ENCODE data around the gene EMX1. TPM values are rescaled to one million over a fixed set of nuclear protein-coding genes. Genes with fewer than 3 reads are reported as not detected.

EMX1 gene
- total RNA-seq, 1 experiment from 2014 or later = 0.72 TPM

DNA sequence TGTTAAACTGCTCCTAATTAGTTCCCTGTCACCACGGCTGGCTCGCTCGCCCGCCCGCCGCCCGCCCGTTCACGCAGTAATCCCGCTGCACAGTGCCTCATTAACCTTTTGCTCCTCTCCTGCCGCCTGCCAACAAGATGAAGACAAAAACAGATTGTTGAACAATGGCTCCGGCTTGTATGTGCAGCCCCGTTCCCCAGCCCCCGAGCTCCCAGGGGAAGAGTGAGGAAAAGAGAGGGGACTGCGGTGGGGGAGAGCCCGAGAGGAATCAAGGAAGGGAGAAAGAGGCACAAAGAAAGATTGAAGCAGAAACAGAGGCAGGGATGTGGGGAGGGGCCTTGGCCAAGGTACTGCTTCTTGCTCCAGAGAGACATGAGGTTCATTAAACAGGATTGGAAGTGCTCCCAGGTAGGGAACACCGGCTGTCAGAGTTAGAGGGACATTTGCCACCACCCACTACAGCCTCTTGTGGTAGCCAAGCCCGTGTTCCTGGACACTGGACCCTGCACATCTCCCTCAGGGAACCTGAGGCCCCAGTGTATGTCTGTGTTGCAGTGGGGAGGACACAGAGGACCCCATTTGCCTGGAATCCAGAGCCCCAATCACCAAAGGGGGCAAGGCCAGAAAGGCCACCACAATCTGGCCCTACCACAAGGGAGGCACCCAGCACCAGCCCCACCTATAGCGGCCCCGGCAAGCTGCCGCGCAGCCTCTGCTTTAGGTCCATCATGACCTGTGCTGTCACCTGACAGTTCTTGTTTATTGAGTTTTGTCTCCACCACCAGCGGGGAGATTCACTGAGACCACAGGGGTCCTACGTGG lies 38.1 kb downstream of the EMX1 start:
- no peak overlapping the region for H3K18ac ChIP-seq (ENCODE audit: insufficient read length, low read depth, low read length)
- no peak overlapping the region for H3T11ph ChIP-seq (ENCODE audit: low read length)
- H2BK5ac ChIP-seq (ENCODE audit: insufficient read length, low read length) = no peak overlapping the region
- H3K79me2 ChIP-seq (ENCODE audit: insufficient read depth, low read length) = no peaks in the 10 kb centered on the region
- peaks cover 37 to 39% of the 10 kb centered on the region in 2 experiments for H3K4me1 Mint-ChIP-seq
- H3K56ac ChIP-seq (ENCODE audit: insufficient read length, low read depth, low read length) = no peak overlapping the region
- H3K9me3 Mint-ChIP-seq = no peaks in the 10 kb centered on the region
- H4K20me1 ChIP-seq (ENCODE audit: control insufficient read depth, insufficient read depth, insufficient read length) = no peaks in the 10 kb centered on the region
- no peak overlapping the region for H2BK12ac ChIP-seq (ENCODE audit: insufficient read length, low read depth, low read length)
- H3K4ac ChIP-seq (ENCODE audit: low read depth, low read length) = no peak overlapping the region
- no peak for DNase-seq
- peak overlapping the region in 1 of 3 experiments; percentile 74; a peak in 3 of 7 replicates for H3K27ac Mint-ChIP-seq
- no peaks in the 10 kb centered on the region for H3K23me2 ChIP-seq (ENCODE audit: insufficient read length, low read depth, low read length, poor library complexity, severe bottlenecking)
- no peak overlapping the region for H4K8ac ChIP-seq (replicated peaks; ENCODE audit: insufficient read length, low read depth, low read length)
- H2BK20ac ChIP-seq (ENCODE audit: low read depth, low read length, poor library complexity, severe bottlenecking) = no peak overlapping the region
- H3K27me3 Mint-ChIP-seq (ENCODE audit: low read depth) = peaks cover 2% of the 10 kb centered on the region
- no peak overlapping the region for H3K4me2 ChIP-seq (ENCODE audit: insufficient read depth, insufficient read length, low read length)
- H3K4me3 Mint-ChIP-seq = no peak overlapping the region; a peak in 1 of 5 replicates
- H3K27me3 ChIP-seq (ENCODE audit: insufficient read depth, low read length) = no peaks in the 10 kb centered on the region
- H3K14ac ChIP-seq (ENCODE audit: insufficient read depth, low read length) = no peak overlapping the region; the same call in 1 of the 2 replicates
- H3K9ac ChIP-seq (ENCODE audit: extremely low read depth, insufficient read length, low read length) = no peak overlapping the region
- H2BK120ac ChIP-seq (ENCODE audit: low read depth, low read length, poor library complexity, severe bottlenecking) = no peak overlapping the region
- peaks cover 10 to 15% (median 11%) of the 10 kb centered on the region in 3 experiments; a peak in 5 of 7 replicates for H3K36me3 Mint-ChIP-seq (ENCODE audit: insufficient read depth in 1 of 3, low read depth in 3 of 3)
- no peak overlapping the region for H3K27ac ChIP-seq (ENCODE audit: insufficient read length, low read depth, low read length)
- H3K79me1 ChIP-seq (ENCODE audit: insufficient read depth, low read depth, low read length, poor library complexity, severe bottlenecking) = no peaks in the 10 kb centered on the region
- TF ChIP-seq, protein P1, sequence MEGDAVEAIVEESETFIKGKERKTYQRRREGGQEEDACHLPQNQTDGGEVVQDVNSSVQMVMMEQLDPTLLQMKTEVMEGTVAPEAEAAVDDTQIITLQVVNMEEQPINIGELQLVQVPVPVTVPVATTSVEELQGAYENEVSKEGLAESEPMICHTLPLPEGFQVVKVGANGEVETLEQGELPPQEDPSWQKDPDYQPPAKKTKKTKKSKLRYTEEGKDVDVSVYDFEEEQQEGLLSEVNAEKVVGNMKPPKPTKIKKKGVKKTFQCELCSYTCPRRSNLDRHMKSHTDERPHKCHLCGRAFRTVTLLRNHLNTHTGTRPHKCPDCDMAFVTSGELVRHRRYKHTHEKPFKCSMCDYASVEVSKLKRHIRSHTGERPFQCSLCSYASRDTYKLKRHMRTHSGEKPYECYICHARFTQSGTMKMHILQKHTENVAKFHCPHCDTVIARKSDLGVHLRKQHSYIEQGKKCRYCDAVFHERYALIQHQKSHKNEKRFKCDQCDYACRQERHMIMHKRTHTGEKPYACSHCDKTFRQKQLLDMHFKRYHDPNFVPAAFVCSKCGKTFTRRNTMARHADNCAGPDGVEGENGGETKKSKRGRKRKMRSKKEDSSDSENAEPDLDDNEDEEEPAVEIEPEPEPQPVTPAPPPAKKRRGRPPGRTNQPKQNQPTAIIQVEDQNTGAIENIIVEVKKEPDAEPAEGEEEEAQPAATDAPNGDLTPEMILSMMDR (conservative IDR thresholded peaks at IDR 0.05) = no peak
- H2AK5ac ChIP-seq (ENCODE audit: insufficient read length, low read length) = no peak overlapping the region
- no peak overlapping the region for H4K5ac ChIP-seq (ENCODE audit: insufficient read length, low read depth, low read length)
- peaks cover 7% of the 10 kb centered on the region; the same call in 1 of the 2 replicates for H3K4me1 ChIP-seq (ENCODE audit: insufficient read depth, low read length)
- no peak overlapping the region for H2BK15ac ChIP-seq (ENCODE audit: low read depth, low read length)
- H3K9me3 ChIP-seq (ENCODE audit: control insufficient read depth, low read depth, low read length) = no peaks in the 10 kb centered on the region
- no peak overlapping the region for H4K91ac ChIP-seq (ENCODE audit: insufficient read length, low read depth, low read length)
- H3K23ac ChIP-seq (ENCODE audit: insufficient read length, low read depth, low read length) = no peak overlapping the region
- no peak overlapping the region for H2AFZ ChIP-seq (ENCODE audit: low read length)
- WGBS (ENCODE audit: extremely low coverage, insufficient read length, low lambda C conversion rate) = no CpG with 5 or more reads among the region's 24 CpGs
